Stimulated activated CD8-positive, alpha-beta memory T cell treated with anti-CD3 and anti-CD28 coated beads, Interleukin-4, amount 100 ng/mL, for 4 hours (primary cell): Measurements from ENCODE around the gene MYO5A.
"Not testable (repeated sequence)": the region's sequence is repeated elsewhere in the genome, so short reads cannot be mapped to it uniquely, and the experiment has no call there.

Experiments used
- DNase-seq, 2 donors: peaks; one replicate each; pipeline ENCODE4 v3.0.0-alpha.2; 2020; ENCODE audit warnings: low read depth in 2 of 2, low spot score in 1 of 2

The MYO5A gene

GRCh38 chr15:52295421-52296001, 233.2 kb downstream of the MYO5A start, which contains the start of gene MYO5C:
TSS of gene MYO5C (minus strand) at chr15:52295804. CDS start at chr15:52295636, 168 bp downstream.
- DNase-seq, result no peak

GRCh38 chr15:52294881-52295420, 233.7 kb downstream of the MYO5A start:
- no peak for DNase-seq

- DNase-seq, result no peak
Measured at GRCh38 chr15:52292780-52293392, 235.8 kb downstream of the MYO5A start.

- no peak for DNase-seq
Measured at GRCh38 chr15:52291204-52291603, 237.5 kb downstream of the MYO5A start.

GRCh38 chr15:52290800-52291199, 237.9 kb downstream of the MYO5A start:
- no peak for DNase-seq

GRCh38 chr15:52290329-52290728, 238.4 kb downstream of the MYO5A start:
- DNase-seq, result no peak

GRCh38 chr15:52289629-52290081, 239.0 kb downstream of the MYO5A start:
- DNase-seq, result no peak

- DNase-seq, result no peak
Measured at GRCh38 chr15:52288986-52289385, 239.7 kb downstream of the MYO5A start.

GRCh38 chr15:52288051-52288942, 240.4 kb downstream of the MYO5A start:
- DNase-seq, result no peak

- no peak for DNase-seq
Measured at GRCh38 chr15:52287114-52287513, 241.6 kb downstream of the MYO5A start.

- DNase-seq, result not testable (repeated sequence)
Measured at GRCh38 chr15:52285941-52286340, 242.7 kb downstream of the MYO5A start.

- DNase-seq, result no peak
Measured at GRCh38 chr15:52284164-52284563, 244.5 kb downstream of the MYO5A start.

- no peak for DNase-seq
Measured at GRCh38 chr15:52283281-52283680, 245.4 kb downstream of the MYO5A start.

GRCh38 chr15:52282418-52282817, 246.3 kb downstream of the MYO5A start:
- no peak for DNase-seq

- DNase-seq, result no peak
Measured at GRCh38 chr15:52281085-52282035, 247.3 kb downstream of the MYO5A start.

- no peak for DNase-seq
Measured at GRCh38 chr15:52280326-52281084, 248.2 kb downstream of the MYO5A start.

- no peak for DNase-seq
Measured at GRCh38 chr15:52278636-52279367, 249.9 kb downstream of the MYO5A start.

- DNase-seq, result no peak
Measured at GRCh38 chr15:52278135-52278534, 250.5 kb downstream of the MYO5A start.

- no peak for DNase-seq
Measured at GRCh38 chr15:52277575-52277974, 251.1 kb downstream of the MYO5A start.
